Endodermal cell (in vitro differentiated cells): ENCODE data around the gene PCCA. TPM values are rescaled to one million over a fixed set of nuclear protein-coding genes. Genes with fewer than 3 reads are reported as not detected.
A peak's percentile ranks its signal among the peaks of the same experiment; 100 is the strongest.

Experiments
- DNase-seq: peaks from one replicate; pipeline ENCODE4 v3.0.0-alpha.2; 2017
- H3K27ac ChIP-seq: 2 replicates; pipeline ENCODE4 v1.5.1; 2013; ENCODE audit warnings: mild to moderate bottlenecking, low read depth, low read length, moderate library complexity
- H3K27me3 ChIP-seq: 2 replicates; pipeline ENCODE4 v1.6.1; 2013; ENCODE audit warnings: mild to moderate bottlenecking, low read length, moderate library complexity; ENCODE audit not compliant: insufficient read depth, control insufficient read depth, poor library complexity, severe bottlenecking
- H3K36me3 ChIP-seq: 2 replicates; pipeline ENCODE4 v1.7.0; 2013; ENCODE audit warnings: mild to moderate bottlenecking, low read length, moderate library complexity; ENCODE audit not compliant: control insufficient read depth, insufficient read depth
- H3K4me1 ChIP-seq: one replicate; pipeline ENCODE4 v1.7.0; 2013; ENCODE audit warnings: low read length; ENCODE audit not compliant: control insufficient read depth, insufficient read depth
- H3K4me3 ChIP-seq: 2 replicates; pipeline ENCODE4 v1.5.1; 2013; ENCODE audit warnings: mild to moderate bottlenecking, low read length, moderate library complexity
- H3K9ac ChIP-seq: 2 replicates; pipeline ENCODE4 v1.6.1; 2013; ENCODE audit warnings: mild to moderate bottlenecking, low read length, moderate library complexity; ENCODE audit not compliant: poor library complexity, severe bottlenecking; ENCODE audit errors: extremely low read depth
- H3K9me3 ChIP-seq: 2 replicates; pipeline ENCODE4 v1.6.1; 2013; ENCODE audit warnings: mild to moderate bottlenecking, low read length, moderate library complexity; ENCODE audit not compliant: control insufficient read depth
- H3K27ac Mint-ChIP-seq: 2 replicates; pipeline ENCODE4 v1.8.0; 2020; ENCODE audit warnings: mixed read lengths
- H3K27me3 Mint-ChIP-seq: 2 replicates; pipeline ENCODE4 v1.8.0; 2021; ENCODE audit warnings: mild to moderate bottlenecking, mixed read lengths; ENCODE audit not compliant: insufficient read depth
- H3K36me3 Mint-ChIP-seq: 2 replicates; pipeline ENCODE4 v1.8.0; 2020; ENCODE audit warnings: low read depth, mixed read lengths
- H3K4me1 Mint-ChIP-seq: 2 replicates; pipeline ENCODE4 v1.8.0; 2020; ENCODE audit warnings: mixed read lengths
- H3K4me3 Mint-ChIP-seq: 2 replicates; pipeline ENCODE4 v1.8.0; 2020; ENCODE audit warnings: mild to moderate bottlenecking, moderate library complexity, mixed read lengths
- H3K9me3 Mint-ChIP-seq: 2 replicates; pipeline ENCODE4 v1.8.0; 2020; ENCODE audit warnings: mild to moderate bottlenecking, mixed read lengths
- WGBS, 2 experiments: methylation state at CpG; one replicate each; pipeline versions ENCODE4 v1.1.5 to v1.1.7; 2013; ENCODE audit warnings: missing lambda C conversion rate in 2 of 2, mixed read lengths in 1 of 2; ENCODE audit not compliant: insufficient coverage in 1 of 2, insufficient read length in 1 of 2; 5-methylcytosine and 5-hydroxymethylcytosine counted together
- total RNA-seq, 2 donors: library from RNA; stranded (reverse); fragmentation: NEBNext Ultra II Directional in 1 of 2; extraction: Animal tissue kit (Norgen Biotek cat#: 25700) in 1 of 2; gene quantifications; 2 replicates in 1 of 2; 3 replicates in 1 of 2; pipeline ENCODE4 v1.2.1, GENCODE V29; 2021
- TF ChIP-seq, protein P1 (sequence below): fragments of 200-600 bp; sonication (generic); conservative IDR thresholded peaks from 2 replicates; pipeline ENCODE4 v1.5.0; 2021; ENCODE audit warnings: antibody characterized with exemption, mild to moderate bottlenecking

PCCA gene
- total RNA-seq, 2 donors from 2014 or later, result 60.2 to 67.2 TPM

DNA sequence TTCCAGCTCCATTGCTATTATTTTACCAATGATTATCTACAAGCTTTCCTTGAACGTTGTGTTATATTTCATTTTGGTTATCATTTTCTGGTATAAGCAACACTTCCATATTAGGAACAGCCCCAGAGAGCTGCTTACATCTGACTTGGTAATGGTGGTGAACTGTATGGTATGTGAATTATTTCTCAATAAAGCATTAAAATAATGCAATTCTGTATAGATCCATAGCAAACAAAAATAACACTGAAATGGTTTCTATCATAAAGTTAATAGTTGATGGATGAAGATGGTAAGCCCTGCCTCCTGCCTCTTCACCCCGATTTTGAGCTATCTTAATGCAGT is 472.2 kb downstream of the PCCA start:
- H3K4me1 ChIP-seq, result no peaks in the 10 kb centered on the region
- no peaks in the 10 kb centered on the region for H3K27me3 Mint-ChIP-seq
- no peak overlapping the region for H3K27ac ChIP-seq
- peaks cover 8% of the 10 kb centered on the region for H3K9me3 ChIP-seq
- H3K4me1 Mint-ChIP-seq, result peaks cover 2% of the 10 kb centered on the region
- DNase-seq, result no peak
- peaks cover 4% of the 10 kb centered on the region for H3K36me3 Mint-ChIP-seq
- no peak overlapping the region for H3K4me3 ChIP-seq
- H3K27ac Mint-ChIP-seq, result no peak overlapping the region
- no peak overlapping the region for H3K9ac ChIP-seq
- peaks cover 10% of the 10 kb centered on the region for H3K9me3 Mint-ChIP-seq
- no peaks in the 10 kb centered on the region for H3K36me3 ChIP-seq
- WGBS, 2 experiments, result 96 to 100% methylated on average over 1 of the region's 2 CpGs
- H3K4me3 Mint-ChIP-seq, result no peak overlapping the region
- no peaks in the 10 kb centered on the region for H3K27me3 ChIP-seq
- TF ChIP-seq, protein P1, sequence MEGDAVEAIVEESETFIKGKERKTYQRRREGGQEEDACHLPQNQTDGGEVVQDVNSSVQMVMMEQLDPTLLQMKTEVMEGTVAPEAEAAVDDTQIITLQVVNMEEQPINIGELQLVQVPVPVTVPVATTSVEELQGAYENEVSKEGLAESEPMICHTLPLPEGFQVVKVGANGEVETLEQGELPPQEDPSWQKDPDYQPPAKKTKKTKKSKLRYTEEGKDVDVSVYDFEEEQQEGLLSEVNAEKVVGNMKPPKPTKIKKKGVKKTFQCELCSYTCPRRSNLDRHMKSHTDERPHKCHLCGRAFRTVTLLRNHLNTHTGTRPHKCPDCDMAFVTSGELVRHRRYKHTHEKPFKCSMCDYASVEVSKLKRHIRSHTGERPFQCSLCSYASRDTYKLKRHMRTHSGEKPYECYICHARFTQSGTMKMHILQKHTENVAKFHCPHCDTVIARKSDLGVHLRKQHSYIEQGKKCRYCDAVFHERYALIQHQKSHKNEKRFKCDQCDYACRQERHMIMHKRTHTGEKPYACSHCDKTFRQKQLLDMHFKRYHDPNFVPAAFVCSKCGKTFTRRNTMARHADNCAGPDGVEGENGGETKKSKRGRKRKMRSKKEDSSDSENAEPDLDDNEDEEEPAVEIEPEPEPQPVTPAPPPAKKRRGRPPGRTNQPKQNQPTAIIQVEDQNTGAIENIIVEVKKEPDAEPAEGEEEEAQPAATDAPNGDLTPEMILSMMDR, result no peak

DNA sequence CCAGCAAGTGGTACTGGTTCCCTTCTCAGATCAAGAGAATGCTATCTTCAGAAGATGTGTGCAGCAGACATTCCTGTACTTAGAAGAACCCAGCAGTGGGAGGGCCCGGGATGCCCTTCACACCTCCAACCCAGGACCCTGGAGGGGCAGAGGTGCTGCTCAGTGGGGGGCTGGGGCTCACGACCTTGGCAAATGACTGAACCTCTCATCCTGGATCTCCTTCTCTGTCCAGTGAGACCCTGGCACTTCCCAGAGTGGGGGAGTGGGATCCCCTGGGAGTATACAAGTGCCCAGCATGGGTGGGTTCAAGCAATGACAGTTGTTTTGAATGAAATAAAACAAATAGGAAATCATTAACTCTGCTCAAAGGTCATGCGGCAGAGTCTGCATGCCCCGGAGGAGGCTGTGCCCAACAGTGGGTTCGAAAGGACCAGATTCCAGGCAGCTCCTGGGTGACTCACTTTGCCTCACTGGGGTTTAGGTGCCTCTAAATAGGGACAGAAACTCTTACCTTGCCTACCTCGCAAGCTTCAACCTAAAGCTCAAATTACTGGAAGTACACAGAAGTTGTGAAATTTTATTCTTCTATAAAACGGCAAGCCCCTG is 472.8 kb downstream of the PCCA start:
- TF ChIP-seq, protein P1, result no peak
- Histone ChIP-seq H3K9me3 (peaks cover 10% of the 10 kb centered on the region), H3K27ac (no peak overlapping the region), H3K27me3 (no peaks in the 10 kb centered on the region), H3K9ac (no peak overlapping the region), H3K4me1 (no peaks in the 10 kb centered on the region), H3K36me3 (no peaks in the 10 kb centered on the region), H3K4me3 (no peak overlapping the region)
- peaks cover 2% of the 10 kb centered on the region for H3K4me1 Mint-ChIP-seq
- no peak for DNase-seq
- WGBS, 2 experiments, result 70 to 89% methylated on average over 5 to 7 of the region's 7 CpGs
- no peaks in the 10 kb centered on the region for H3K27me3 Mint-ChIP-seq
- peaks cover 4% of the 10 kb centered on the region for H3K36me3 Mint-ChIP-seq
- H3K9me3 Mint-ChIP-seq, result peaks cover 15% of the 10 kb centered on the region
- no peak overlapping the region for H3K27ac Mint-ChIP-seq
- no peak overlapping the region for H3K4me3 Mint-ChIP-seq

DNA sequence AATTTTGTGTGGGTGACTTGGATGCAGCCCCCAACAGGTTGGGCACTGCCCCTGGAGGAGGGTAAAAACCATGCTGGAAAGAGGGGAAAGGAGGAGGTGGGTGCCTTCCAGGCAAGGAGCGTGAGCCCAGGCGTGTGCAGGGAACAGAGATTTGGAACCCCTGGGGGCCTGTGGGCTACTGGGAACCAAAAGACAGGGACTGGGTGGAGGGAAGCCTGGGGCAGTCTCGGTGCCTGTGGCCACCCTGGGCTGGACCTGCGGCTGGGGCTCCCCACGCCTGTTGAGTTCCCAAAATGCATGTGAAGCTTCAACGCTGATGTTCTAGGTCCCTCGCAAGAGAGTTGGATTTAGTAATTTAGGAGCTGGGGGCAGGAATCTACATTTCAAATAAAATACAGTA is 474.9 kb downstream of the PCCA start:
- TF ChIP-seq, protein P1, result no peak
- no peaks in the 10 kb centered on the region for H3K27me3 Mint-ChIP-seq
- 89 to 100% methylated on average over 3 to 7 of the region's 7 CpGs for WGBS, 2 experiments
- peaks cover 2% of the 10 kb centered on the region for H3K4me1 Mint-ChIP-seq
- H3K27ac Mint-ChIP-seq, result no peak overlapping the region
- H3K9me3 Mint-ChIP-seq, result peaks cover 19% of the 10 kb centered on the region
- H3K4me3 Mint-ChIP-seq, result no peak overlapping the region
- no peak overlapping the region for H3K27ac ChIP-seq
- no peaks in the 10 kb centered on the region for H3K4me1 ChIP-seq
- no peak overlapping the region for H3K4me3 ChIP-seq
- H3K36me3 ChIP-seq, result no peaks in the 10 kb centered on the region
- H3K9ac ChIP-seq, result no peak overlapping the region
- H3K36me3 Mint-ChIP-seq, result peaks cover 7% of the 10 kb centered on the region
- H3K9me3 ChIP-seq, result peaks cover 11% of the 10 kb centered on the region
- no peaks in the 10 kb centered on the region for H3K27me3 ChIP-seq
- peak; percentile 32 for DNase-seq
